ENCODE measurements around the gene KRT27.

KRT27 gene

DNA sequence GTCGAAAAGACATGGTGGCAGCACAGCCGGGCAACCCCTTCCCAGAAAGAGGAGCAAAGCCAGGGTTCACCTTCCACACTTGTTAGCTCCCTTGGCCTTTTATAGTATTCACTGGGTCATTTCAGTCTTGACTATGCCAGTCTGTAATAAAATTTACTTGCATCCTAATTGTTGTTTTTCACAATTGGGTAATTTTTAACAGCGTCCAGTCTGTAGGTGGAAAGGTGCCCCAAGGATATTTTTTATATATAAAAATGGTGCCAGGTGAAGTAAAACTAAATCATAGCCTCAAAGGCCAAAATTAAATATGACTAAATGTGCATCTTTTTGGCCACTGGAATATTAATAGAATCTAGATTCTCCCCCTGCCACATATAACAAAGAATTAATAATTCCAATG is 10.2 kb downstream of the KRT27 start, which contains the start of gene KRT26:
Gene KRT26, minus strand, starts transcription at position 101 of the 400 bp plus-strand sequence. Its CDS starts 88 bp downstream, at position 13.
- ChIA-PET POLR2A (no interaction called here), CTCF (no interaction called here)
- no peak for DNase-seq (ENCODE audit: extremely low spot score)
- TF ChIP-seq, protein P1, sequence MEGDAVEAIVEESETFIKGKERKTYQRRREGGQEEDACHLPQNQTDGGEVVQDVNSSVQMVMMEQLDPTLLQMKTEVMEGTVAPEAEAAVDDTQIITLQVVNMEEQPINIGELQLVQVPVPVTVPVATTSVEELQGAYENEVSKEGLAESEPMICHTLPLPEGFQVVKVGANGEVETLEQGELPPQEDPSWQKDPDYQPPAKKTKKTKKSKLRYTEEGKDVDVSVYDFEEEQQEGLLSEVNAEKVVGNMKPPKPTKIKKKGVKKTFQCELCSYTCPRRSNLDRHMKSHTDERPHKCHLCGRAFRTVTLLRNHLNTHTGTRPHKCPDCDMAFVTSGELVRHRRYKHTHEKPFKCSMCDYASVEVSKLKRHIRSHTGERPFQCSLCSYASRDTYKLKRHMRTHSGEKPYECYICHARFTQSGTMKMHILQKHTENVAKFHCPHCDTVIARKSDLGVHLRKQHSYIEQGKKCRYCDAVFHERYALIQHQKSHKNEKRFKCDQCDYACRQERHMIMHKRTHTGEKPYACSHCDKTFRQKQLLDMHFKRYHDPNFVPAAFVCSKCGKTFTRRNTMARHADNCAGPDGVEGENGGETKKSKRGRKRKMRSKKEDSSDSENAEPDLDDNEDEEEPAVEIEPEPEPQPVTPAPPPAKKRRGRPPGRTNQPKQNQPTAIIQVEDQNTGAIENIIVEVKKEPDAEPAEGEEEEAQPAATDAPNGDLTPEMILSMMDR (IDR thresholded peaks at IDR 0.05; ENCODE audit: control extremely low read depth, extremely low read depth, low read depth, missing control alignments): no peak

DNA sequence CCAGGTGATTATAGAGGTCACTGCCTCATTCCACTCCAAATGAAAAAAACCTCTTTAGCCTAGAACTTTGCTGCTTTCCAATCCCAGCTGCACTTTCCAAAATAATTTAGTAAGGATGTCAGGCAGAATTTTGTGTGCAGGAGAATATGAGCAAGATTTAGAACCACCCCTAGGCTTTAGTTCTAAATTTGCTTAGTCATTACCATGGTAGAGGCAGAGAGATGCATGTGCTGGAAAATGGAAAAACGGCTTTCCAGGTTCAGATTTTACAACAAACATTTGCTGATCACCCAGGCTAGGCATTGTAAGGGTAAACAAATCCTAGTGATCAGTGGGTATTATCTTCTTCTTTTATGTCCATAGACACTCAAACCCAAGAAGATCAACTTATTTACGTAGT is 16.7 kb downstream of the KRT27 start:
- CTCF ChIA-PET: no interaction called here
- no peak for DNase-seq (ENCODE audit: extremely low spot score)
- POLR2A ChIA-PET: no interaction called here
- TF ChIP-seq, protein P1 (IDR thresholded peaks at IDR 0.05; ENCODE audit: control extremely low read depth, extremely low read depth, low read depth, missing control alignments): no peak

DNA sequence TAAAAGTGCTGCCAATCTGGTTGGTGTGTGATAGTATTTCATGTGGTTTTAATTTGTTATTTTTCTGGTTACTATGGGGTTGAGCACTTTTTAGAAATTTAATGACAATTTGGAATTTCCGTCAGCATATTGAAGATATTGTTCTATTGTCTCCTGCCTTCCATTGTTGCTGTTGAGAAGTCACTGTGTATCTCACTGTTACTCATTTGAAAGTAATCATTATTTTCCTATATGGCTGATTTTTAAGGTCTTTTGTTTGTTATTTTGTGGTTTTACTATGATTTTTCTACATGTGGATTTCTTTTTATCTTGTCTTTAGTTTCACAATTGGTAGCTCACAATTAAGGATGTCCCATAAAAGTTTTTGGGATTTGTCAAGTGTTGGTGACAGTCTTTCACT is 18.6 kb downstream of the KRT27 start:
- TF ChIP-seq, protein P1 (IDR thresholded peaks at IDR 0.05; ENCODE audit: control extremely low read depth, extremely low read depth, low read depth, missing control alignments): no peak
- POLR2A ChIA-PET: no interaction called here
- CTCF ChIA-PET: no interaction called here
- no peak for DNase-seq (ENCODE audit: extremely low spot score)

DNA sequence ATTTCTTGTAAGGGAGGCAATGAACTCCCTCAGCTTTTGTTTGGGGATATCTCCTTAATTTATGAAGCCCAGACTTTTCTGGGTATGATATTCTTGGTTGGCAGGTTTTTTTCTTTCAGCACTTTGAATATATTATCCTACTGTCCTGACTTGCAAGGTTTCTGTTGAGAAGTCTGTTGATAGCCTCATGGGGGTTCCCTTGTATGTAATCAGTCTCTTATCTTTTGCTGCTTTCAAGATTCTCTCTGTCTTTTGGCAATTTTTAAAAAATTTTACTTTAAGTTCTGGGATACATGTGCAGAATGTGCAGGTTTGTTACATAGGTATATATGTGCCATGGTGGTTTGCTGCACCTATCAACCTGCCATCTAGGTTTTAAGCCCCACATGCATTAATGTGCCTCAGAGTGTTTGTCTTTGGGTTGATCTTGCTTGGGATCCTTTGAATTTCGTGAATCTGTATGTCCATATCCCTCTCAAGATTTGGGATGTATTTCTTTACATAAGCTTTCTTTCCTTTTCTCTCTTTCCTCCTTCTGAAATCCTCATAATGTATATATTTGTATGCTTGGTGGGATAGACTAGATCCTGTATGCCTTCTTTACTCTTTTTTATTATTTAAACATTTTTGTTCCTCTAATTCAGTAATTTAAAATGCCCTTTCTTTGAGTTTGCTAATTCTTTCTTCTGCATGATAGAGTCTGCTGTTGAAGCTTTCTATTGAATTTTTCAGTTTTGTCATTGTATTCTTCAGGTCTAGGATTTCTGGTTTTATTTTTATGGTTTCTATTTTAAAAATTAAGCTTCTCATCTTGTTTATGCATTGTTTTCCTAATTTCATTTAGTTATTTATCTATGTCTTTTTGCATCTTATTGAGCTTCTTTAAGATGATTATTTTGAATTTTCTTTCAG is 22.0 kb downstream of the KRT27 start:
- ChIA-PET CTCF (interaction anchor here (1.0 to 1.8 kb wide), 3 partner anchors 13 to 788 kb away, joined by 3 to 4 read pairs (median 3); no protein-coding TSS in a partner anchor), POLR2A (no interaction called here)
- DNase-seq (ENCODE audit: extremely low spot score): no peak
- TF ChIP-seq, protein P1 (IDR thresholded peaks at IDR 0.05; ENCODE audit: control extremely low read depth, extremely low read depth, low read depth, missing control alignments): no peak

DNA sequence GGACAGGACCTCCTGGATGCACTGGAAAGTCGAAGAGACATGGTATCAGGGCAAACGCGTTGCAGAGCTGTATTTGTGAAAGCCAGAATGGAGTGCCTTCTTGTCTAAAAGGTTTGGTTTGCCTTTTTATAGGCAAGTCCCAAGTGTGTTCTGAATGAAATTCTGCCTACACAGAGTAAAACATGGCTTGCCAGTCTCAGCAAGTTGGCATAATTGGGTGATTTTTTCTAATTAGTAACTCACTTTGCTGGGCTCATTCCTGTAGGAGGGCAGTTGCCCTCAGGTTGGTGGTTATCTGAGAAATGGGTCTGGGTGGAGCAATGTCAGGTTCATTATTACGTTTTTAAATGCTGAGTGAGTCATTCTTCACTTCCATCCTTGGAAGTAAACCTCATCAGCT is 27.1 kb downstream of the KRT27 start, which contains the start of gene KRT25:
Gene KRT25, minus strand, starts transcription at position 101 of the 400 bp plus-strand sequence. Its CDS starts 60 bp downstream, at position 41.
- DNase-seq (ENCODE audit: extremely low spot score): no peak
- TF ChIP-seq, protein P1 (IDR thresholded peaks at IDR 0.05; ENCODE audit: control extremely low read depth, extremely low read depth, low read depth, missing control alignments): no peak
- POLR2A ChIA-PET: no interaction called here
- CTCF ChIA-PET: no interaction called here

DNA sequence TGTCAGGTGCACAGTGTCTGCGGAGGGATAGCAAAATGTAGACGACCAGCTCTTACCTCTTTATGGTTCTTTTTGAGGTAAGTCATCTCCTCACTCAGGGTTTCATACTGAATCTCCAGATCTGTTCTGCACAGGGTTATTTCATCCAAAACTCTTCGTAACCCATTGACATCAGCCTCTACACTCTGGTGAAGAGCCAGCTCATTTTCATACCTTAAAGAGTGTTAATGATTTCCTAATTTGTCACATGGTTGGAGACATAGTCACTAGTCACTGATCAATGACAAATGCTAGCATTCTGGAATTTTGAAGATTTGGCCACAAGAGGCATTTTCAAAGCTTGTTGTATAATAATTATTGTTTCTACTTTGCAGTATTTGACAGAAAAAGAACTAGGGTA is 28.5 kb downstream of the KRT27 start:
- ChIA-PET CTCF (interaction anchor here (1.0 kb wide), 1 partner anchor 17 kb away, joined by 3 read pairs; no protein-coding TSS in a partner anchor), POLR2A (no interaction called here)
- TF ChIP-seq, protein P1 (IDR thresholded peaks at IDR 0.05; ENCODE audit: control extremely low read depth, extremely low read depth, low read depth, missing control alignments): no peak
- no peak for DNase-seq (ENCODE audit: extremely low spot score)

Measured in GM10248 (cell line).